NCI-H1105 treated with DMSO at 0.1 percent for 48 hours (cell line): ENCODE results near the gene CACNA1G.

Experiments used
- DNase-seq: peaks from one replicate; lab custom pipeline; 2025; lab: John Stamatoyannopoulos, UW

CACNA1G gene

GRCh38 chr17:50588391-50589049 is 28.0 kb downstream of the CACNA1G start:
- DNase-seq: no peak

- no peak for DNase-seq
Observed at GRCh38 chr17:50589095-50589705, 28.7 kb downstream of the CACNA1G start.

GRCh38 chr17:50590946-50591737 is 30.6 kb downstream of the CACNA1G start:
- DNase-seq: no peak

GRCh38 chr17:50593321-50593720 is 32.8 kb downstream of the CACNA1G start:
- peak; percentile 61 for DNase-seq

- DNase-seq: no peak
Observed at GRCh38 chr17:50594128-50594823, 33.8 kb downstream of the CACNA1G start.

- no peak for DNase-seq
Observed at GRCh38 chr17:50594892-50595291, 34.4 kb downstream of the CACNA1G start.

- DNase-seq: no peak
Observed at GRCh38 chr17:50596191-50597037, 35.9 kb downstream of the CACNA1G start.

- DNase-seq: no peak
Observed at GRCh38 chr17:50598487-50598886, 38.0 kb downstream of the CACNA1G start.

GRCh38 chr17:50599606-50600005 is 39.1 kb downstream of the CACNA1G start:
- no peak for DNase-seq

- DNase-seq: no peak
Observed at GRCh38 chr17:50601823-50602375, 41.4 kb downstream of the CACNA1G start.

- DNase-seq: no peak
Observed at GRCh38 chr17:50602836-50603235, 42.3 kb downstream of the CACNA1G start.

GRCh38 chr17:50603340-50603739 is 42.8 kb downstream of the CACNA1G start:
- peak; percentile 18 for DNase-seq

- DNase-seq: peak; percentile 94
Observed at GRCh38 chr17:50604513-50604912, 44.0 kb downstream of the CACNA1G start.

- DNase-seq: no peak
Observed at GRCh38 chr17:50605429-50605828, 44.9 kb downstream of the CACNA1G start.

- no peak for DNase-seq
Observed at GRCh38 chr17:50607522-50608175, 47.1 kb downstream of the CACNA1G start.

GRCh38 chr17:50608700-50609379 is 48.3 kb downstream of the CACNA1G start:
- DNase-seq: peak; percentile 43

GRCh38 chr17:50609380-50610074 is 49.0 kb downstream of the CACNA1G start:
- no peak for DNase-seq

GRCh38 chr17:50611634-50612033 is 51.1 kb downstream of the CACNA1G start:
- DNase-seq: no peak

- DNase-seq: no peak
Observed at GRCh38 chr17:50612281-50612680, 51.8 kb downstream of the CACNA1G start.
